A549 (cell line): Measurements from ENCODE around the gene LBR.

Source experiments
- CHD4 ChIP-seq: fragments of 200-600 bp; sonication (generic); IDR thresholded peaks from 2 replicates; pipeline ENCODE4 v1.6.1; 2016; ENCODE audit warnings: antibody characterized with exemption, mild to moderate bottlenecking, borderline replicate concordance
- GATA3 ChIP-seq: IDR thresholded peaks from 2 replicates; pipeline ENCODE4 v1.6.1; 2012; ENCODE audit warnings: borderline replicate concordance
- HOXA7 ChIP-seq: fragments of 250-450 bp; sonication (Bioruptor Pico); IDR thresholded peaks from 2 replicates; pipeline ENCODE4 v1.5.0; 2020; ENCODE audit warnings: mild to moderate bottlenecking, moderate library complexity
- NPAS2 ChIP-seq: fragments of 250-450 bp; sonication (Bioruptor Pico); IDR thresholded peaks from 2 replicates; pipeline ENCODE4 v1.8.0; 2022; ENCODE audit warnings: mild to moderate bottlenecking, moderate library complexity, borderline replicate concordance
- POLR2A ChIP-seq: IDR thresholded peaks from 2 replicates; pipeline ENCODE4 v1.6.1; 2012; ENCODE audit warnings: mild to moderate bottlenecking, low read length
- TF ChIP-seq, protein P1 (sequence below): fragments of >200 bp; sonication (Bioruptor Twin); formaldehyde crosslinking; IDR thresholded peaks from 3 replicates; pipeline ENCODE4 v1.5.1; 2016

DNA sequence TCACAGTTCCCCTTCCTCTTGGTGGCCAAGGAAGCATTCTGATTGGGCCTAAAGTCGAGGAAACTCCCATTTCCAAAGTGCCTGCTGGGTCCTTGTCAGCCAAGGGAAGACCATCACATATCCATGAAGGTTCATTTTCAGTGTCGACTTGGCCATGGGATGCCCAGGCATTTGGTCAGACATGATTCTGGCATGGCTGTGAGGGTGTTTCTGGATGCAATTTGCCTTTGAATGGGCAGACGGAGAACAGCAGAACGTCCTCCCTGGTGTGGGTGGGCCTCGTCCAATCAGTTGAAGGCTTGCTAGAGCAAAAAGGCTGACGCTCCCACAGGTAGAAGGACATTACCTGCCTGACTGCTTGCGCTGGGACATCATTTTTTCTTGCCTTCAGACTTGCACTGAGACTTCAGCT is 48.3 kb upstream of the LBR start:
- TF ChIP-seq HOXA7 (CRISPR knock-in tag) (no peak), POLR2A (no peak), NPAS2 (CRISPR knock-in tag) (no peak), GATA3 (no peak), CHD4 (no peak)
- TF ChIP-seq, protein P1, sequence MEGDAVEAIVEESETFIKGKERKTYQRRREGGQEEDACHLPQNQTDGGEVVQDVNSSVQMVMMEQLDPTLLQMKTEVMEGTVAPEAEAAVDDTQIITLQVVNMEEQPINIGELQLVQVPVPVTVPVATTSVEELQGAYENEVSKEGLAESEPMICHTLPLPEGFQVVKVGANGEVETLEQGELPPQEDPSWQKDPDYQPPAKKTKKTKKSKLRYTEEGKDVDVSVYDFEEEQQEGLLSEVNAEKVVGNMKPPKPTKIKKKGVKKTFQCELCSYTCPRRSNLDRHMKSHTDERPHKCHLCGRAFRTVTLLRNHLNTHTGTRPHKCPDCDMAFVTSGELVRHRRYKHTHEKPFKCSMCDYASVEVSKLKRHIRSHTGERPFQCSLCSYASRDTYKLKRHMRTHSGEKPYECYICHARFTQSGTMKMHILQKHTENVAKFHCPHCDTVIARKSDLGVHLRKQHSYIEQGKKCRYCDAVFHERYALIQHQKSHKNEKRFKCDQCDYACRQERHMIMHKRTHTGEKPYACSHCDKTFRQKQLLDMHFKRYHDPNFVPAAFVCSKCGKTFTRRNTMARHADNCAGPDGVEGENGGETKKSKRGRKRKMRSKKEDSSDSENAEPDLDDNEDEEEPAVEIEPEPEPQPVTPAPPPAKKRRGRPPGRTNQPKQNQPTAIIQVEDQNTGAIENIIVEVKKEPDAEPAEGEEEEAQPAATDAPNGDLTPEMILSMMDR: no peak
